Measurements from ENCODE around the gene AP2S1. TPM values are rescaled to one million over a fixed set of nuclear protein-coding genes. Genes with fewer than 3 reads are reported as not detected.
A peak's percentile ranks its signal among the peaks of the same experiment; 100 is the strongest.
"Not testable (repeated sequence)": the region's sequence is repeated elsewhere in the genome, so short reads cannot be mapped to it uniquely, and the experiment has no call there.

The AP2S1 gene
- total RNA-seq, 1 experiment from 2014 or later, result 527 TPM

DNA sequence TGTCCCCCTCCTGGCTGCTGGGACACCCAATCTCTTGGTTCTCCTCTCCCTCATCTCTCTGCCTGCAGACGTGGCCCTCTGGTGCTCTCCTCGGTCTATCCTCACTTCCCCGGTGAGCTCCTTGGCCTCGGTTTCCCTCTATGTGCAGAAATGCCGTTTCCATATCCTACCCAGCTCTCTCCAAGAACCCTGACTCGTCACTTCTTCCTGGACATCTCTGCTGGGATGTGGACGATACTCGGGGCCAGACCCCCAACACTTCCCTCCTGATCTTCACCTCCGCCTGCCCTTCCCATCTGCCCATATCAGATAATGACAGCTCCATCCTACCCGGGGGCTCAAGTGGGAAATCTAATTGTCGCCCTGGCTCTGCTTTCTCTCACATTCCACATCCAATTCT is 7.9 kb downstream of the AP2S1 start:
- DNase-seq (ENCODE audit: low spot score), result no peak

- DNase-seq (ENCODE audit: low spot score), result peak; percentile 57
Measured at GRCh38 chr19:46841458-46842083, 9.1 kb downstream of the AP2S1 start.

- DNase-seq (ENCODE audit: low spot score), result peak; percentile 91
Measured at GRCh38 chr19:46840498-46840942, 10.1 kb downstream of the AP2S1 start.

- DNase-seq (ENCODE audit: low spot score), result peak; percentile 83
Measured at GRCh38 chr19:46839752-46840497, 10.7 kb downstream of the AP2S1 start.

DNA sequence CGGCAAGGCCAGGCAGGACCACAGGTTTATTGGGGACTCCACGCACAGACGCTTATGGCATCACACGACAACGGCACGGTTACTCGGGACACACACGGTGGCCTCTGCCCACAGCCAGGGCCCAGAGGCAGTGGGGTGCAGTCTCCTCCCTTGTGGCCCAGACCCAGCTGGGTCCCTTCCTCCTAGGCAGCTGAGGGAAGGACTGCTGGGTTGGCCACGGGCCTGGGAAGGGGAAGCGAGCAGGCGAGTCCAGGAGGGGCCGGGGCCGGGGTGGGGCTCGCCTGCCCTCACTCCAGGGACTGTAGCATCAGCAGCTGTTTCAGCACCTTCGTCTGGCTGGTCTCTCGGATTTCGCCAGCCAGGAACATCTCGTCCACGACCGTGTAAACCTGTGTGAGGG is 12.5 kb downstream of the AP2S1 start:
- DNase-seq (ENCODE audit: low spot score), result no peak

GRCh38 chr19:46834984-46835383 is 15.7 kb downstream of the AP2S1 start:
- DNase-seq (ENCODE audit: low spot score), result no peak

DNA sequence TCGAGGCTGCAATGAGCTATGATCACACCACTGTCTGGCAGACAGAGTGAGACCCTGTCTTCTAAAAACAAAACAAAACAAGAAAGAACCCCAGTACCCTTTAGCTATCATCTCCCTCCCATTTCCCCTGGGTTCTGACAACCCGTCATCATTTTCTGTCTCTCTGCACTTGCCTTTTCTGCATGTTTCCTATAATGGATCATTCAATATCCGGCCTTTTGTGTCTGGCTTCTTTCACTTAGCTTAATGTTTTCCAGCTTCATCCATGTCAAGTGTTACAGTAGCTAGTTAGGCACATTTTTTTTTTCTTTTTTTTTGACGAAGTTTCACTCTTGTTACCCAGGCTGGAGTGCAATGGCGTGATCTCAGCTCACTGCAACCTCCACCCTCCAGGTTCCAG is 16.5 kb downstream of the AP2S1 start:
- DNase-seq (ENCODE audit: low spot score), result no peak

- no peak for DNase-seq (ENCODE audit: low spot score)
Measured at GRCh38 chr19:46830864-46831263, 19.8 kb downstream of the AP2S1 start.

DNA sequence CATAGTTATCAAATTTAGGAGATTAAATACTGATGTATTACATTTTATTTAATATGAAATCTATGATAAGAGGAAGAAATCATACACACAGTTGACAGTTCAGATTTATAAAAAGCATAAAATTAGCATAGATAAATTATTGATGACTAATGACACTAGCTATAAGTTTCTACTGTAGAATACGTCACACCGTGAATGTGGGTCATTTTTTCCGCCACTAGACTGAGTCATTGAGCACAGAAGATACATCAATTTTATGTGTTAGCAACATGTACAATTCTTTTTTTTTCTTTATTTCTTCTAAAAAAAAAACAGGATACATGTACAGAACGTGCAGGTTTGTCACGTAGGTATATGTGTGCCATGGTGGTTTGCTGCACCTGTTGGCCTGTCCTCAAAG is 22.2 kb downstream of the AP2S1 start:
- no peak for DNase-seq (ENCODE audit: low spot score)

- DNase-seq (ENCODE audit: low spot score), result no peak
Measured at GRCh38 chr19:46825731-46826055, 25.0 kb downstream of the AP2S1 start.

GRCh38 chr19:46824890-46825730 is 25.5 kb downstream of the AP2S1 start:
- peak; percentile 56 for DNase-seq (ENCODE audit: low spot score)

DNA sequence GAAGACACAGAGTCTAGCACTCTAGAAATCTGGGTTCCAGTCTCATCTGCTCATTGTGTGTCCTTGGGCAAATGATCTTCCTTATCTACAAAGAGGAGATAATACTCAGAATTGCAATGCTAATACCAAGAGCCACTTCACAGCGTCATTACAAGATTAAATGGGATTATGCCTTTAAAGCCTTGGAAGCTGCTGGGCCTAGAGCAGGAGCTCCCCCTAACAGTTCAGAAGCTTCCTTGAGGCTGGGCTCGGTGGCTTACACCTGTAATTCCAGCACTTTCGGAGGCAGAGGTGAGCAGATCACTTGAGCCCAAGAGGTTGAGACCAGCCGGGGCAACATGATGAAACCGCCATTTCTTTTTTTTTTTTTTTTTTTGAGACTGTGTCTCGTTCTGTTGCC is 27.6 kb downstream of the AP2S1 start:
- no peak for DNase-seq (ENCODE audit: low spot score)

GRCh38 chr19:46822410-46822787 is 28.2 kb downstream of the AP2S1 start:
- DNase-seq (ENCODE audit: low spot score), result not testable (repeated sequence)

DNA sequence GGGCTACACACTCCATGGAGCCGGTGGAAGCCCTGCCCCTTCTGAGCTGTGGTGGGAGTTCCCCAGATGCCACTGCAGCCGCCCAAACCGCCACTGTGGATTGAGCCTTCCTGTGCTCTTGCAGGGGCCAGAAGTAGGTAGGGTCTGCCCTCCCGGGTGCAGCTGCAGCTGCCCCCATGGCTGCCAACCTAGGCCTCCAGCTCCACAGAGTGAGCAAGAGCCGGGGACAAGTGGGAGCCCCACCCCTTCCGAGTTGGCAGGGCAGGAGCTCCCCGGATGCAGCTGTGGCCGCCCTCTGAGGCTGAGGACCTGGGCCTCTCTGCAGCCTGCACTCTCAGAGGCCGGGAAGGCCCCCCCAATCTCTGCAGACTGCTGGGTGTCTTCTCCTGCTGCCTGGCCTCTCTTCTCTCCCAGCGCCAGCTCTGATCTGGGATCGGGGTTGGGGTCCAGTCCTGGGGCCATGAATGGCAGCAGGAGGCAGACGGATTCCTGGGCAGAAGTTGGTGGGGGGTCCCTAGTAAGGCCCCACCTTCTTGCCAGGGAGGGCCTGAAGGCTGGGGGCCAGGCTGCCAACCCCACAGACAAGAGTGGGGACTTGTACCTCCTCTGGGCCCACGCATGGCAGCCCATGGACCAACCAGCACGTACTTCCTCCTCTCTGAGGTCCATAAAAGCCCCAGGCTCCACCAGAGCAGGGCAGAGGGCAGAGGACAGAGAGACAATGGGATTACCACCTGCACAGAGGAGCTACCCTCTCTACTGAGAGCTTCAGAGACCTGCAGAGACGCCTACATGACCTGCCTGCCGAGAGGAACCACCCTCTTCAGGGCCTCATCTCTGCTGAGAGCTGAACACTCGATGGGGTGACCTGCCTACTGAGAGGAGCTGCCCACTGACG is 28.9 kb downstream of the AP2S1 start:
- no peak for DNase-seq (ENCODE audit: low spot score)

- DNase-seq (ENCODE audit: low spot score), result no peak
Measured at GRCh38 chr19:46818812-46819211, 31.8 kb downstream of the AP2S1 start.

GRCh38 chr19:46815833-46816627 is 34.6 kb downstream of the AP2S1 start:
- peak; percentile 64 for DNase-seq (ENCODE audit: low spot score)

- DNase-seq (ENCODE audit: low spot score), result peak; percentile 89
Measured at GRCh38 chr19:46813839-46814358, 36.7 kb downstream of the AP2S1 start.

DNA sequence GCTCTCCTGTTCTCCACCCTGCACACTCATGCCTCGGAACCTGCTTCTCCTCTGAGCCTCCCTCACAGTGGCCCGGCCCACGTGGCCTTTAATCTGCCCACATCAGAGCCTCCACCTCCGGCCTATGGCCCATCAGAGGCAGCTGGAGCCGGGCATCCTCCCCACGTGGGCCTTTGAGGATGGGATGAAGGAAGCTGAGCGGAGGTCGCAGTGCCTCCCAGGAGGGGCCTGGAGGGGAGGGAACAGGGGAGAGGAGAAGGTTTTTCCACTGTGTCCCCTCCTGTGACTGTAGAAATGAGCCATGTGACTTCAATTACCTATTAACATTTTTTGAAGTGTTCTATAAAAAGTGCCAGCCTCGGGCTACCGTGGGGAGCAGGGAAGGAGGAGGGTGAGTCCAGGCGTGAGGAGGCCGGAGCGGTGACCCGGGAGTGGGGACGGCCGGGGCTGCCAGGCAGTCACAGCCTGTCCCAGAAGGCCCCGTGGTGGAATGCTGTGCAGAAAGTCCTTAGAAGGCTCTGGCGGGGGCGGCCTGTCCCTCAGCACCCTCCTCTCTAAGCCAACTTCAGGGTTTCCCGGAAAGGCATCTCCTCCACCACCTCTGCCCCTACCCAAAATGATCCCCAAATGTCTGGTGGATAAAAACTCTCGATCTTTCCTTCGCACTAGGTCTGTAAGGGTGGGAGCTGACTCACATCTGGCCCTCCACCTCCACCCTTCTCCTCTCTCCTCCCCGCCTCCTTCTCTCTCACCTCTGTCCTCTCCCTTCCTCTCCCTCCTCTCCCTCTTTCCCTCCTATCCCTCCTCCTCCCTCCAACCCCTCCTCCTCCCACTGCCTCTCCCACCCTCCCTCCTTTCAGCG is 37.4 kb downstream of the AP2S1 start:
- peak; percentile 89 for DNase-seq (ENCODE audit: low spot score)

GRCh38 chr19:46809534-46810272 is 40.9 kb downstream of the AP2S1 start:
- no peak for DNase-seq (ENCODE audit: low spot score)
